Uterus (tissue), 2 donors: Measurements from ENCODE around the gene PTPRH.

Source experiments
- CTCF ChIP-seq, 4 experiments: fragments of 200-600 bp in 2 of 4; fragments of 450-650 bp in 2 of 4; sonication (generic) in 2 of 4; IDR thresholded peaks; one replicate each; pipeline ENCODE4 v1.5.1; 2016 to 2019; ENCODE audit warnings: antibody characterized with exemption in 4 of 4, mild to moderate bottlenecking in 2 of 4, moderate library complexity in 1 of 4
- POLR2A ChIP-seq, 2 donors: fragments of 450-650 bp; IDR thresholded peaks; one replicate each; pipeline ENCODE4 v1.6.1; 2016; ENCODE audit warnings: antibody characterized with exemption in 2 of 2, mild to moderate bottlenecking in 1 of 2, moderate library complexity in 1 of 2

GRCh38 chr19:55158423-55158822, 50.9 kb downstream of the PTPRH start:
- TF ChIP-seq POLR2A (IDR thresholded peaks at IDR 0.05) = no peak
- TF ChIP-seq CTCF (IDR thresholded peaks at IDR 0.05) = no peak
